OCI-LY7 (cell line): Measurements from ENCODE around the gene FAM163B. TPM values are rescaled to one million over a fixed set of nuclear protein-coding genes. Genes with fewer than 3 reads are reported as not detected.

Experiments
- BruUV-seq: library from RNA; stranded (reverse); fragments of 400-500 nt; replicated peaks from 2 replicates; lab custom pipeline; 2021; lab: Mats Ljungman, UMichigan
- CTCF ChIA-PET: fragments of 300-600 bp; sonication (Branson Sonifier 250); formaldehyde crosslinking; loops from one replicate; lab custom pipeline; 2022; ENCODE audit warnings: antibody characterized with exemption; ENCODE audit not compliant: unreplicated experiment; lab: Charles Lee
- POLR2A ChIA-PET: fragments of 300-600 bp; sonication (Branson Sonifier 250); formaldehyde crosslinking; loops from one replicate; lab custom pipeline; 2022; ENCODE audit warnings: antibody characterized with exemption; lab: Charles Lee
- DNase-seq: peaks from one replicate; pipeline ENCODE4 v3.0.0-alpha.2; 2015; ENCODE audit warnings: low spot score
- H2AFZ ChIP-seq: fragments of 200-600 bp; sonication (generic), shearing (Covaris generic); 2 replicates; pipeline ENCODE4 v1.6.1; 2014; ENCODE audit warnings: mild to moderate bottlenecking, antibody characterized with exemption, low read length, moderate library complexity
- H3K27ac ChIP-seq: fragments of 200-600 bp; sonication (generic); 2 replicates; pipeline ENCODE4 v1.5.1; 2014; ENCODE audit warnings: mixed run types, low read depth, mild to moderate bottlenecking, moderate library complexity, low read length, inconsistent platforms; ENCODE audit not compliant: poor library complexity, severe bottlenecking
- H3K36me3 ChIP-seq: fragments of 200-600 bp; sonication (generic); 2 replicates; pipeline ENCODE4 v1.6.1; 2014; ENCODE audit warnings: mild to moderate bottlenecking, antibody characterized with exemption, low read length, moderate library complexity, mixed read lengths; ENCODE audit not compliant: insufficient read depth
- H3K4me1 ChIP-seq: fragments of 200-600 bp; sonication (generic); 2 replicates; pipeline ENCODE4 v1.5.1; 2014; ENCODE audit warnings: mild to moderate bottlenecking, low read length; ENCODE audit not compliant: insufficient read depth, poor library complexity, severe bottlenecking
- H3K4me2 ChIP-seq: fragments of 200-600 bp; sonication (generic); 2 replicates; pipeline ENCODE4 v1.6.1; 2014; ENCODE audit warnings: mild to moderate bottlenecking, low read length
- H3K4me3 ChIP-seq: fragments of 200-600 bp; sonication (generic); 2 replicates; pipeline ENCODE4 v1.5.1; 2014; ENCODE audit warnings: mild to moderate bottlenecking, low read depth, low read length; ENCODE audit not compliant: poor library complexity, severe bottlenecking
- H3K79me2 ChIP-seq: fragments of 200-600 bp; sonication (generic); 2 replicates; pipeline ENCODE4 v1.6.1; 2016; ENCODE audit warnings: low read depth, mild to moderate bottlenecking, low read length, moderate library complexity, mixed read lengths; ENCODE audit not compliant: insufficient read depth
- H3K9me2 ChIP-seq: fragments of 200-600 bp; sonication (generic); 2 replicates; pipeline ENCODE4 v1.6.1; 2016; ENCODE audit warnings: mild to moderate bottlenecking, low read length, mixed read lengths; ENCODE audit not compliant: insufficient read depth
- H3K9me3 ChIP-seq: fragments of 200-600 bp; sonication (generic); 2 replicates; pipeline ENCODE4 v1.6.1; 2014; ENCODE audit warnings: mild to moderate bottlenecking, mixed run types, low read length, mixed read lengths
- H4K20me1 ChIP-seq: fragments of 200-600 bp; sonication (generic); 2 replicates; pipeline ENCODE4 v1.6.1; 2014; ENCODE audit warnings: mild to moderate bottlenecking, antibody characterized with exemption, low read length, moderate library complexity, mixed read lengths; ENCODE audit not compliant: insufficient read depth
- CTCF ChIP-seq: fragments of 200-600 bp; sonication (generic); conservative IDR thresholded peaks from 2 replicates; pipeline ENCODE4 v1.5.1; 2014; ENCODE audit warnings: mild to moderate bottlenecking, antibody characterized with exemption, low read length, moderate library complexity, mixed read lengths
- EZH2phosphoT487 ChIP-seq: fragments of 200-600 bp; sonication (generic); IDR thresholded peaks from 2 replicates; pipeline ENCODE4 v1.6.1; 2018; ENCODE audit warnings: low read depth, borderline replicate concordance, mild to moderate bottlenecking, mixed run types, antibody characterized with exemption, low read length, moderate library complexity, mixed read lengths
- intact Hi-C: fragments of 100-400 bp; cut with micrococcal nuclease; formaldehyde crosslinking; loops from one replicate; pipeline ENCODE4 v1.10.0; 2022; ENCODE audit not compliant: unreplicated experiment
- total RNA-seq, 2 experiments: library from RNA; depleted of rRNA in 1 of 2; stranded (reverse); fragments of >200 nt in 1 of 2; shearing (Covaris generic) in 1 of 2; gene quantifications; 2 replicates each; pipeline ENCODE4 v1.2.3, GENCODE V29; 2014 to 2022

Gene FAM163B
- total RNA-seq, 2 experiments from 2014 or later: 2.6 to 7.8 TPM

GRCh38 chr9:133532937-133533668 is 76.1 kb downstream of the FAM163B start:
- ChIA-PET CTCF (interaction anchor here (0.7 kb wide), 1 partner anchor 182 kb away, joined by 3 read pairs; no protein-coding TSS in a partner anchor), POLR2A (no interaction called here)
- no peaks in the 10 kb centered on the region for H4K20me1 ChIP-seq
- peaks cover 19% of the 10 kb centered on the region for H3K4me1 ChIP-seq
- H3K9me3 ChIP-seq: no peaks in the 10 kb centered on the region
- H3K79me2 ChIP-seq: no peaks in the 10 kb centered on the region
- intact Hi-C loops: loop anchor here (1.0 to 5.0 kb wide), 3 partner anchors 54 to 193 kb away; no protein-coding TSS in a partner anchor
- H3K36me3 ChIP-seq: no peaks in the 10 kb centered on the region
- BruUV-seq: no TSS peak
- peak; percentile 85 for TF ChIP-seq CTCF
- TF ChIP-seq EZH2phosphoT487: no peak
- H3K4me3 ChIP-seq: no peak overlapping the region
- peak; percentile 89 for DNase-seq
- H2AFZ ChIP-seq: peak overlapping the region; percentile 23; the same call in 1 of the 2 replicates
- H3K9me2 ChIP-seq: no peaks in the 10 kb centered on the region
- H3K27ac ChIP-seq: no peak overlapping the region
- peak overlapping the region; percentile 36; the same call in 1 of the 2 replicates for H3K4me2 ChIP-seq

GRCh38 chr9:133531293-133531692 is 77.9 kb downstream of the FAM163B start:
- CTCF ChIA-PET: no interaction called here

More at GRCh38 chr9:133531293-133531692, 77.9 kb downstream of the FAM163B start:
- Histone ChIP-seq H3K9me2 (no peaks in the 10 kb centered on the region), H3K79me2 (no peaks in the 10 kb centered on the region), H4K20me1 (no peaks in the 10 kb centered on the region), H3K4me1 (peaks cover 19% of the 10 kb centered on the region), H3K4me3 (no peak overlapping the region), H3K9me3 (no peaks in the 10 kb centered on the region), H2AFZ (no peak overlapping the region), H3K4me2 (no peak overlapping the region), H3K36me3 (no peaks in the 10 kb centered on the region), H3K27ac (no peak overlapping the region)
- DNase-seq: no peak
- intact Hi-C loops: loop anchor here (5.0 kb wide), 1 partner anchor 56 kb away; no protein-coding TSS in a partner anchor
- POLR2A ChIA-PET: no interaction called here
- BruUV-seq: no TSS peak
- no peak for TF ChIP-seq CTCF
- no peak for TF ChIP-seq EZH2phosphoT487
